GM12892 (cell line): Measurements from ENCODE around the gene LOXHD1.

ENCODE experiments used
- POLR2A ChIP-seq: IDR thresholded peaks from 2 replicates; pipeline ENCODE4 v1.6.1; 2011; ENCODE audit warnings: low read depth, low read length, control low read depth
- POLR2AphosphoS5 ChIP-seq: IDR thresholded peaks from 2 replicates; pipeline ENCODE4 v1.6.1; 2011; ENCODE audit warnings: low read depth, low read length, control low read depth

DNA sequence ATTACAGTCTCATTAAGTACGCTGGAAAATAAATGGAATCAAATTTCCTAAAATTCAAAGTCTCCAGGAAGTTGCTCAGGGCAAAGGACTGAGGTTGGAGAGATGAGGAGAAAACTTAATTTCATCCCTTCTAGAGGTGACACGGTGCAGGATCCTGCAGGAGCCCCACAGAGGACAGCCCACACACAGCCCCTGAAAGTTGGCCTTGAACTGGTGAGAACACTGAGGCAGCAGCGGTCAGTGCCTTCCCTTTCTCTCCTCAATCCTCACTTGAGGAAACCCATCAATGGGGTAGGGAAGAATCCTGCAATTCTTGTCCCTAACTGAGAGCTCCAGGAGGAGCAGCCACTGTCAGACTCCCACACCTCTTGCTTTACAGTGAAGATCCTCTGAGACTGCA lies 37.5 kb downstream of the LOXHD1 start:
- TF ChIP-seq POLR2AphosphoS5 (no peak), POLR2A (no peak)
